Erythroblast (primary cell): ENCODE results near the gene PIGO.

ENCODE experiments used
- GATA1 ChIP-seq: IDR thresholded peaks from 2 replicates; pipeline ENCODE4 v1.6.1; 2011; ENCODE audit warnings: low read depth, mild to moderate bottlenecking, control low read depth, low read length, moderate library complexity
- POLR2A ChIP-seq: IDR thresholded peaks from 2 replicates; pipeline ENCODE4 v1.6.1; 2011; ENCODE audit warnings: mild to moderate bottlenecking, low read length

DNA sequence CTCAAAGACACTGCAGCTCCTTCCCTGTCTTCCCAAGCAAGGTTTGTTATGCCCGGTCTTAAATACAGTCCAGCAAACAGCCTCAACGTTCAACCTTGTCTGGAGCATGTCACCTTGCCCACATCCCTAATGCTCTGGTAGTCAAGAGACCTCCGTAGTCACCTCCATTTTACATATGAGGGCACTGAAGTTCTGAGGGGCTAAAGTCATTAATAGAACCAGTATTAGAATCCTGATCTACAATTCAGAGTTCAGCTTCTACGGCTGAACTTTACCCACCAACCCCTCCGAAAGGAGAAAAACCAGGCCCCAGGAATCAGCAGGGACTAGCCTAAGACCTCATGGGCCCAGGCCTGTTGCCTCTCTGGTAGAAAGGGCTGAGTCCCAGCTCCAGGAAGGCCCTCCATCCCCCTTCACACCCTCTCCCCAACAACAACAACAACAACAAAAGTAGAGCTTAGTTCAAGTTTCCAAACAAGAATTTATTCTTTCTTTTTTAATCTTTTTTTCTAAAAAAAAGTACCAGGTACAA is 7.3 kb upstream of the PIGO start:
- no peak for TF ChIP-seq POLR2A
- no peak for TF ChIP-seq GATA1
